Hindlimb muscle (tissue), 1 donor: Measurements from ENCODE around the gene HRCT1. TPM values are rescaled to one million over a fixed set of nuclear protein-coding genes. Genes with fewer than 3 reads are reported as not detected.
"Not testable (repeated sequence)": the region's sequence is repeated elsewhere in the genome, so short reads cannot be mapped to it uniquely, and the experiment has no call there.

Source experiments
- DNase-seq: peaks from one replicate; pipeline ENCODE4 v3.0.0-alpha.2; 2013
- polyA plus RNA-seq: library from polyadenylated mRNA; unstranded; fragments of 120-200 nt; gene quantifications from one replicate; pipeline ENCODE4 v1.2.1, GENCODE V29; 2013; ENCODE audit not compliant: insufficient read length

Gene HRCT1
- polyA plus RNA-seq, 1 donor = 0.83 TPM

GRCh38 chr9:35897376-35898099 is 8.5 kb upstream of the HRCT1 start:
- not testable (repeated sequence) for DNase-seq

GRCh38 chr9:35898337-35898736 is 7.7 kb upstream of the HRCT1 start:
- DNase-seq = no peak

GRCh38 chr9:35899021-35899420 is 7.0 kb upstream of the HRCT1 start:
- no peak for DNase-seq

GRCh38 chr9:35903049-35903448 is 3.0 kb upstream of the HRCT1 start:
- no peak for DNase-seq

- no peak for DNase-seq
Measured at GRCh38 chr9:35904338-35904737, 1.7 kb upstream of the HRCT1 start.

GRCh38 chr9:35905051-35905781 is 786 bp upstream of the HRCT1 start:
- no peak for DNase-seq

GRCh38 chr9:35906923-35907699 is 1.1 kb downstream of the HRCT1 start:
- DNase-seq = no peak

- DNase-seq = peak; percentile 86
Measured at GRCh38 chr9:35907711-35908503, 1.9 kb downstream of the HRCT1 start.

- no peak for DNase-seq
Measured at GRCh38 chr9:35908504-35909125, 2.6 kb downstream of the HRCT1 start.

GRCh38 chr9:35909274-35909673 is 3.3 kb downstream of the HRCT1 start, which contains the start of gene SPAAR:
Gene SPAAR (plus strand): TSS chr9:35909490. CDS start chr9:35910464, 974 bp downstream.
- DNase-seq = no peak

GRCh38 chr9:35909687-35910612 is 3.9 kb downstream of the HRCT1 start:
- no peak for DNase-seq

- DNase-seq = no peak
Measured at GRCh38 chr9:35910613-35911359, 4.8 kb downstream of the HRCT1 start.

GRCh38 chr9:35911690-35912089 is 5.7 kb downstream of the HRCT1 start:
- DNase-seq = no peak

GRCh38 chr9:35912791-35913400 is 6.9 kb downstream of the HRCT1 start:
- no peak for DNase-seq

- DNase-seq = not testable (repeated sequence)
Measured at GRCh38 chr9:35913429-35913828, 7.4 kb downstream of the HRCT1 start.

- no peak for DNase-seq
Measured at GRCh38 chr9:35914301-35914807, 8.4 kb downstream of the HRCT1 start.

GRCh38 chr9:35915681-35916294 is 9.8 kb downstream of the HRCT1 start:
- DNase-seq = no peak

GRCh38 chr9:35917261-35917660 is 11.3 kb downstream of the HRCT1 start:
- no peak for DNase-seq

- DNase-seq = no peak
Measured at GRCh38 chr9:35918780-35919179, 12.8 kb downstream of the HRCT1 start.
